NCI-H2227 (cell line): ENCODE measurements around the gene IGSF9.
A peak's percentile ranks its signal among the peaks of the same experiment; 100 is the strongest.
"Not testable (repeated sequence)": the region's sequence is repeated elsewhere in the genome, so short reads cannot be mapped to it uniquely, and the experiment has no call there.

Source experiments
- DNase-seq: peaks from one replicate; lab custom pipeline; 2025; ENCODE audit not compliant: unreplicated experiment; lab: John Stamatoyannopoulos, UW

IGSF9 gene

DNA sequence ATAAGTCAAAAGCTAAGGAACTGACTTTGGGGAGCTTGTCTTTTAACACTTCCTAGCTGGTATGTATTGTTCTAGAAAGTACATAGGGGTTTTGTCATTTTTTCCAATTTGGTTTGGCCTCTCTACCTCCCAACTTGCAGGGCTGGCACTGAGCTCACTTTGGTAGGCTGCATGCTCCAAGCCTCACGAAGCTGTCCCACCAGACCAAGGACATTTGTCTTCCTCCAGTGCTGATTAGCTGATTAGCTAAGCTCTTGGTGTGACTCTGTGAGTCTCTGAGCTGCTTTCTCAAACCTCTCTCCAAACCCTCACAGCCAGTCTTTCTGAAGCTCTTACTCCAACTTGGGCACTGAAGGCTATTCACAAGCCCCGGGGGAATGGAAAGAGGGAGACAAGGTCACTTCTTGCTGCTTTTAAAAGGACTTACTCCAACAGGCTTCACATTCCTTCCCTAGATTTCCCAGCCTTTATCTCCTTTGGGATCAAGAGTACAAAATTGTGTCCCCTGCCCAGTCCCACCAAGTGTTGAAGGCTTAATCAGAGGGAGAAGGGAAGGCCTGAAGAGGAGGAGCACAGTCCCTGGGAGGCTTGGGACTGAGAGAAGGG lies 44.6 kb downstream of the IGSF9 start:
- no peak for DNase-seq

DNA sequence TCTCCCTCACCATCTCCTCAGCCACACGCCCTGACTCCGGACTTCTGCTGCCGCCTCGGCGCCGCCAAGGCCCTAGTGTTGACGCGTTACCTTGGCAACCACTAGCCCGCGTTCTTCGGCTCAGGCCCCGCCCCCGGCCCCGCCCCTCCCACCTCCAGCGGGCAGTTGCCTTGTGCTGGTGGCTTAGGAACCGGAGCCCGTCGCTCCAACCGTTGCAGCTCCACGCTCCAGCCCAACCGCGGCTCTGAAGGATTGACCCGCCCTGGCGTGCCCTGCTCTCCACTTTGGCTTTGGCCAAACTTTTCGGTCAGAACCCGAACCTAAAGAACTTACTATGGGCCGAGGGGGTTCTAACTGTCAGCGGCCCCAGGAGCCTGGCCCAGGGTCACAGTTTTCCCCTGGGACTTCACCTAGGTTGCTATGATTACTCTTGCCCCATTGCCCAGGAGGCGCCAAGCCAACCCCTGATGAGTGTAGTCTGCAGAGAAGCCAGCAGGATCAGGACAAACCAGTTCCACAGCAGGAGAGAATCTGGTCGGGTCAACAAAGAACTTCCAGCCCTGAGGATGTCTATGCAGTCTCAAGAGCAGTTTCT lies 45.2 kb downstream of the IGSF9 start, which contains the start of gene CFAP45:
Gene CFAP45 (minus strand): TSS at position 80 of the 595 bp plus-strand sequence. CDS start 67 bp downstream, at position 13.
- DNase-seq: peak; percentile 93

GRCh38 chr1:159899634-159900033 lies 45.8 kb downstream of the IGSF9 start:
- not testable (repeated sequence) for DNase-seq

DNA sequence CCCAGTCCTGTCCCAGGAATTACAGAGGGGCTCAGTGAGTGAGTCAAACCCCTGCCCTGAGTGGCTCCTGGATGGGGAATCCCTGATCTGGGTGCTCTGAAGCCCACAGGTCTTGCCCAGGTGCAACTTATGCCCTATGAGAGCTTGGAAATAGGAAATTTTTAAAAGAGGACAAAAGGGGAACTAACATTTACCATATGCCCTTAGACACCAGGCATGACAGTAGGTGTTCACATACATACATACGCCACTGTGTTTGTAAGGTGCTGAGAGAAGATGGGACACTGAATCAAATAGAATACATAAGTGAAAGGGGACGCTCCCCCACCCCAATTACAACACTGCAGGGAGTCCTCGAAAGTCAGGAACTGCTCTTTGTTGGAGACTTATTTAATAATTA lies 46.9 kb downstream of the IGSF9 start:
- DNase-seq: no peak

DNA sequence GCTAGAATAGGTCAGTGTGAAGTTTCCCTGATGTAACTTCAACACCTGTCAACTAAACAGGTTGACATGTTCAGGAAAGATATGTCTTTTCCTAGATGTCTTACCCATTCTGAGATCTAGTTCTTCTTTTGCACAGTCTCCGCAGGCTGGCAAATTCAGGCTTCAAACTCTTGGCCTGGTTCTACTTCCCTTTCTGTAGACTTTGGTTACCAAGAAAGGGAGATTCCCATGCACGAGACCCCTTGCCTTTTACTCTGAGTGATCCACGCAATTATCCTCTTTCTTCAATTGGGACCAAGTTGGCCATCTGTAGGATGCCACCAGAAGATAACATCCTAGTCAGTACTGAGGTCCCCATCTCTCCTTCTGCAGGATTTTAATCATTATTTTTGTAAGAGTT lies 47.5 kb downstream of the IGSF9 start:
- no peak for DNase-seq

DNA sequence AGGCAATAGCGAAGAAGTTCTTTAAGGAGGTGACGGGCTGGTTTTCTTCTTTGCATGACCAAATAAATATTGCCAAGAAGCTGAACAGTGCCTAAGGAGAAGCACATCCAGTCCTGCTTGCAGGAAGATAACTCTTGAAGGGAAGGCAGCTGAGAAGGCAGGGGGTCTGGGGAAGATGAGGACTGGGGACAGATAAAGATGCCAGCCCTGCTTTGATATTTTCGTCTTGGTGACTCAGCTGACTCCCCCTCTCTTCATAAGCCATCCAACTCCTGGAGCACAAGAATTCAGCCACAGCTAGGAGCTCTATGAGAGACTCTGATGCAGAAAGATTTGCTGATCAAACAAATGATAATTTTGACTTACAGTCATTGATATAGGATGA lies 48.9 kb downstream of the IGSF9 start:
- DNase-seq: no peak

- peak; percentile 69 for DNase-seq
Measured at GRCh38 chr1:159895836-159896545, 49.4 kb downstream of the IGSF9 start.

DNA sequence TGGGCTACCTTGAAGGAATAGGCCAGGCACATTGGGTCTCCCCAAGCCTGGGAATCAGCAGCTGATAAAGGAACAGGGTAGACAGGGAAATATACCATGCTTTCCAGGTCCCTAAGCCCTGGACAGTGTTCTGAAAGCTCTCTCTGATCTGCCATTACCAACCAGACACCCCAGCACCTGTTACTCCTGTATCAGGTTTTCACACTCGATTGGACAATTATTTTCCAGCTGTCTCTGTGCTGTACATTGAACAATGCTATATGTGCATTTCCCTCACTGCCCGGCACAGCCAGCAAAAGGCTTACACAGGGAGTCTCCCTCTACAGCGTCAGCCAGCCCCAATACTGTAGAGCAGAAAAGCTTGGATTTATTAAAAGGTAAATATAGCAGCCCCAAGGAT lies 50.1 kb downstream of the IGSF9 start:
- peak; percentile 56 for DNase-seq

DNA sequence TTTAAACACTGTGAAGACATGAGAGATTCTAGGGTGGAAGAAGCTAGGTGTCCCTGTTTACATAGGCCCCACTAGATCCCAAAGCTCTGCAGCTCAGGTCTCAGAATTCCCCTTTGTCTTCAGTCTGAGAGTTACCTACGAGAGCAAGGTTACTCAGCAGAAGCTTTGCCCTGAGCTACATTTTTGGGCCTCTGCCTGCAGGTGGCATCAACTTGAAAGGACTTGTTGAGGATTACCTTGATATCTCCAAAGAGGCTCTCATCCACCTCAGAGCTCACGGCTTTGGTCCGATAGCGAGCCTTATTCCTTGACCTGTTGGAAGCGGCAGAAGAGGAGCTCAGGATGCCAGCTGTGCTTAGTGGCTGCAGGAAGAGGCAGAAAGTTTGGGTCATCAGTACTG lies 52.5 kb downstream of the IGSF9 start:
- DNase-seq: no peak

DNA sequence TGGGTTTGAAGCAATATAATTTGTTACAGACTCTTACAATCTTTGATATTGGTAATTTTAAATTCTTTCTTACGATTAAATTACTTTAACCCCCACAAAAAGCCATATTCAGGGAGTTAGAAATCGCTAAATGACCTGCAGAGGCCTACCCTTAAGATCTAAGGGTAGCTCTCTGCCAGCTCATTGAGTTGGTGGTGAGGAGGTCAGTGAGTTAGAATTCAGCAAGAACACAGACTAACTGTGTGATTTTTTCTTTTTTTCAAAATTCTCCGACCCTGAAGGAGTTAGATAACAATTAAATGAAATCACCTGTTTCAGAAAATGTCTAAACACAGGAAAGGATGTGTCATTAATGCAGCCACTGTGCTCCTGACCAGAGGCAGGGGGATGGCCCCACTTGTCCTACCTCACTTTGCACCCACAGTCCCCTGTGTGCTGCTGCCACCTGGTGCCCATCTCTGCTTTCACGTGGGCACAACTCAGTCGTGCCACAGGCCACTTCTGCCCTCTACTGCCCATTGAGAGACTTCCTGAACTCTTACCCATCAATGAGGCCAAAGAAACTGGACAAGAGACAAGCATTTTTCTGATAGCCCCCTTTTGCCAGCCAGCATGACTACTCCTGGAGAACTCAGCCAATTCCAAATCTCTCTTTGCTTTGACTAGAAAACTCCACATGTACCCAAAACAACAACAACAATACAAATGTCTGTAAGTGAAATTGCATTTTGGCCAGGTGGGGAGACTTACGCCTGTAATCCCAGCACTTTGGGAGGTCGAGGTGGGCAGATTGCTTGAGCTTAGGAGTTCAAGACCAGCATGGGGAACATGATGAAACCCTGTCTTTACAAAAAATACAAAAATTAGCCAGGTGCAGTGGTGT lies 53.9 kb downstream of the IGSF9 start:
- DNase-seq: peak; percentile 86

- DNase-seq: no peak
Measured at GRCh38 chr1:159890390-159890789, 55.0 kb downstream of the IGSF9 start.

- DNase-seq: no peak
Measured at GRCh38 chr1:159889821-159890252, 55.6 kb downstream of the IGSF9 start.

GRCh38 chr1:159889202-159889601 lies 56.2 kb downstream of the IGSF9 start:
- DNase-seq: no peak

- DNase-seq: no peak
Measured at GRCh38 chr1:159884296-159884695, 61.1 kb downstream of the IGSF9 start.

DNA sequence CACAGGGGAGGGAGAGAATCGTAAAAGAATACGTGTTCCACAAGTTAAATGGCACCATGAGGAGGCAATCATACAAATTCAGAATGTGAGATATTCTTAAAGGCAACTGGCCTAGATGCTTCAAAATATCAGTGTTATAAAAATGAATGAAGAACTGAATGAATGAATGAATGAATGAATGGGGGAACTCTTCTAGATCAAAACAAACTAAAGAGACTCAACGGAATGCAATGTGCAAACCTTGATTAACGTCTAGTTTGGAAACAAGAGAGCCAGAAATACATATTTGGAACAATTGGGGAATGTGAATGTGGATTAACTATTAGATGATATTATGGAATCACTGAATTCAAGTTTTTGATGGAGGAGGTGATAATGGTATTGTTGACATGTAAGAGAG lies 62.3 kb downstream of the IGSF9 start:
- no peak for DNase-seq

GRCh38 chr1:159882527-159882862 lies 62.9 kb downstream of the IGSF9 start:
- no peak for DNase-seq

- peak; percentile 94 for DNase-seq
Measured at GRCh38 chr1:159881622-159882526, 63.5 kb downstream of the IGSF9 start.

DNA sequence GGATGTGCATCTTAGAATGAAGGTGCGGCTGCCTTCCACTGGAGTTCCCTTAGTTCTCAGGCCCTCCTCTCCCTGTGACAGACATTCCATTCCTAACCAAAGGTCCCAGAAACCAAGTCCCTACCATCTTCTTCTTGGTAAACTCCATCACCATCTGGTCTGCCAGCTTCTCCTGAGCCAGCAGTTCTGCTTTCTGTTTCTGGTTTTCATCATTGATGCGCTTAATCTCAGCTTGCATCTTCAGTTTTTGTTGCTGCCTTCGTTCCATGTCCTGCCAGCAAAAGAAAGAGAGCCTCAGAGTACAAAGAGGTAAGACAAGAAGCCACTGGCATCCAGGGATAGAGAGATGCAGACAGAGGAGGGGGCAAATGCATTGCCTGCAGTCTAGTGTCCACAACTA lies 65.0 kb downstream of the IGSF9 start:
- no peak for DNase-seq

DNA sequence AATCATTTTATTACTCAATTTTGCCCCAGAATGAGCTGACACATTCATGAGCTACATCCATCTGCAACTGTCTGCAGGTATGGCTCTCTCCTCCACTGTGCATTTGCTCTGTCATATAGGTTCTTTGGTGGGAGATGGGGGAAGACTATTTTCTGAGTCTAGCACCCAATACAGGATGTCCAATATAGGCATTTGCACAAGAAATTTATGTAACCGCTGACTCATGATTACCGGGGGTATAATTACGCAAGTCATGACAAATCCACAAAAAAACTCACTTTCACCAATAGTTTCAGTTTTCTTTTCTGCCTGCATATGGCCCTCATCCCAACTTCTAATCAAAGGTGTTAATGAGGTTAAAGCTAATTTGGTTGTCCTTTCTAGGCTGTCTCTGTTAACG lies 65.4 kb downstream of the IGSF9 start:
- DNase-seq: no peak

DNA sequence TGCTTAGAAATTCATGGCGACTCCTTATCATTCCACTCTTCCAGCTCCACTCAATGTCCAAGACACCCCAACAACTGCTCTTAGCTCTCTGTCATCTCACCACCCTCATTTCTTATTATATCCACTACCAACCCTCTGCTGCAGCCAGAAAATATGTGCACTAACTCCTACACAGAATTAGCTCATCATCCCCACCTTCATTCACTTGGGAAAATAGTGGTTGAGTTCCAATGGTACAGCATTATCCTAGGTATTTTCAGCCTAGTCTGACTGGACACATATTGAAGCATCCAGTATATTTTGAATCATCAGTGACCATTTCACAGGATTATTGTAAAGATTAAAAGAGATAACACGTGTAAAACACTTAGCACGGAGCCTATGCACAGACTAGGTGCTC lies 66.3 kb downstream of the IGSF9 start:
- no peak for DNase-seq
